ENCODE data around the gene DLG2.
A peak's percentile ranks its signal among the peaks of the same experiment; 100 is the strongest.
"Not testable (repeated sequence)": the region's sequence is repeated elsewhere in the genome, so short reads cannot be mapped to it uniquely, and the experiment has no call there.

The DLG2 gene

DNA sequence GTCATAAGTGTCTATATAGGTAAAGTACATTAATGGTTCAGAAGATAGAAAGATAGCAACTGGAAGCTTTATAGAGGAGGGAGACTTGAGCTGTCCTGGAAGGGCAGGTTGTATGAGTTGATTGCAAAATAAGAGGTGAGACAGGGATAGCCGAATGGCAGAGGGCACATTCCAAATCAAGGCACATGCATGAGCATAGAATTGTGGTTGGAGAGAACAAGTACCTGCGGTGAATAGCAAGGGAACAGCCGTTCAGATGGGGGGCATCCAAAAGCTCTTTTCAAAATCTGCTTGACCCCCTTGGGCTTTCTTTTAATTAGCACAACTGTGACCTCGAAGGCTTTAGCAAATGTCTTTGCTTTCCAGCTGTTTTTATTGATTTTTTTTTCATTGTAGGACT lies 1868.0 kb downstream of the DLG2 start:
- DNase-seq (ENCODE audit: low spot score) (no peak), FAIRE-seq (no peak)

DNA sequence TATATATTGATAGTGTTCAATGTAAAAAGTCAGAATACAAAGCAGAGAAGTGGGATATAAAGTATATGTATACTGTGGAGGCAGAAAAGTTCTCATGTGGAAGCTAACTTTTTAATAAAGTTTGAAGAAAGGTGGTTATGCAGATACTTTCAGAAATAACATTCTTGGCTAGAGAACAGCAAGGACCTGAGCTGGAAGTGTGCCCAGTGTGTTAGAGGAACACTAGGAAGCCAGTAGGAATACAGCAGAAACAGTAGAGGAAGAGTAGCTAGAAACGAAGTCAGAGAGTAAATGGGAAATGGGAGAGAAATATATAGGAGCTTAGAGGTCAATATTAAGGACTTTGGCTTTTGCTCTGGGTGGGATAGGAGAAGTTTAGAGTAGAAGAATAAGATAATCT lies 1876.1 kb downstream of the DLG2 start:
- no peak for FAIRE-seq
- no peak for DNase-seq (ENCODE audit: low spot score)

GRCh38 chr11:83746921-83747585 lies 1880.1 kb downstream of the DLG2 start:
- no peak for FAIRE-seq
- no peak for DNase-seq (ENCODE audit: low spot score)

DNA sequence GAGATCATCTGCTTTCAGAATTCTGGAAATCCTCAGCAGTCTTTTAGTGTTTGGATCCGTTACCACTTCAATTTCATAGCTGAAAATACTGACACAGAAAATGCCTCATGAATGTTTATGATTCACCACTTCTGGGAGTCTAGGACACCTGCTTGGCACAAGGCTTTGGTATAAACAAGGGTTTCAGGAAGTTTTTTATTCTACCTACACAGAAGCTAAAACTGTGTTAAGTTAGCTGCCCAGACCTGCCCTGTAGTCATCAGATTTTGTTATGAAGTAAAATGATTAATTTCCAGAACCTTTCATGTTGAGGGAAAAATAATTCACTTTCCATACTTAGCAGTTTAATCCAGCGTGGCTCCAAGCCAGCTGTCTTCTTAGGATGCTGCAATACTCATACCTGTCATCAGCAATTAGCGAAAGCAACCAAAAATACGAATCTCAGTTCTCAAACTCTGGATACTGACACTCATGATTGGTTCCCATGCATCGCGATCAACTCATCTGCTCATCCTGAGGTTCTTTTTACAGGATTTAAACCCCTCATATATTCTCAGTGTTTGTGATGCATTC lies 1882.4 kb downstream of the DLG2 start:
- DNase-seq (ENCODE audit: low spot score) (no peak), FAIRE-seq (no peak)

- FAIRE-seq (no peak), DNase-seq (ENCODE audit: low spot score) (no peak)
Measured at GRCh38 chr11:83736684-83737083, 1890.5 kb downstream of the DLG2 start.

GRCh38 chr11:83734120-83734519 lies 1893.0 kb downstream of the DLG2 start:
- DNase-seq (ENCODE audit: low spot score) (no peak), FAIRE-seq (no peak)

- DNase-seq (ENCODE audit: low spot score): not testable (repeated sequence)
- FAIRE-seq: peak; percentile 48
Measured at GRCh38 chr11:83731288-83731687, 1895.9 kb downstream of the DLG2 start.

- DNase-seq (ENCODE audit: low spot score) (no peak), FAIRE-seq (no peak)
Measured at GRCh38 chr11:83728281-83728680, 1898.9 kb downstream of the DLG2 start.

- no peak for DNase-seq (ENCODE audit: low spot score)
- FAIRE-seq: no peak
Measured at GRCh38 chr11:83727251-83727650, 1899.9 kb downstream of the DLG2 start.

- DNase-seq (ENCODE audit: low spot score) (no peak), FAIRE-seq (no peak)
Measured at GRCh38 chr11:83726316-83726715, 1900.8 kb downstream of the DLG2 start.

DNA sequence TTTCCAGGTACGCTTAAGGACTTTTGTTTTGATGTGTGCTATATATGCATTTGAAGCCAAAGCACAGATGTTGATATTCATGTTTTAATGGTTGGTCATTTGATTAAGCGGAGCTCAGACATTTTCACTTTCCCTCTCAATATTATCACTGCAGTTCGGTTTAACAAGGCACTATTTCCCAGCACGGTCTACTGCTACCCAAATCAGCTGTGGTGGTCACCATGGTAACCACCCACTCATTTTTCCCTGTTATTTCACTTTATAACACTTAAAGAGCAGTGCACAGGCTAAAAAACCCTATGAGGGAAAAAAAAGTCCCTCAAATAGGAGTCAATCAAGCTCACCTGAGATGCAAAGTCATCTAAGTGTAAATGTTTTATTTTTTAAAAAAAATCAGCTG lies 1901.4 kb downstream of the DLG2 start:
- DNase-seq (ENCODE audit: low spot score): no peak

GRCh38 chr11:83725269-83725560 lies 1901.9 kb downstream of the DLG2 start:
- DNase-seq (ENCODE audit: low spot score): no peak
- FAIRE-seq: no peak

More for the DNA sequence above, 1901.4 kb downstream of the DLG2 start:
- FAIRE-seq: no peak

DNA sequence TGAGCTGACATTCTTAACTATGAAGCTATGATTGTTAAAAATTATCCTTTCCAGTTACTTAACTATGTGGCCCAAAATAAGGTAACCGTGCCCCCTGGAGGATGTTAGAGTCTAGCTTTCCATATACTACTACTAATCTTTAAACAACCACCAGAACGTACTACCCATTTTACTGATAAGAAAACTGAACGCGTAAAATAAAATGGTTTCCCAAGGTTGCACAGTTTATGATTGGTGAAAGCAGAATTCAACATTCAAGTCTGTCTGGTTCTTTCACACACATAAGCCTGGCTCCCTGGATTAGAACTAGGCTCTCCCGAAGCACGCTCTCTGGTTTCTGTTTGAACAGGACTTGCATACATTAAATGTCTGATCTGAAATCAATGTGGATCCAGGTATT lies 1903.1 kb downstream of the DLG2 start:
- FAIRE-seq (no peak), DNase-seq (ENCODE audit: low spot score) (peak; percentile 16)

DNA sequence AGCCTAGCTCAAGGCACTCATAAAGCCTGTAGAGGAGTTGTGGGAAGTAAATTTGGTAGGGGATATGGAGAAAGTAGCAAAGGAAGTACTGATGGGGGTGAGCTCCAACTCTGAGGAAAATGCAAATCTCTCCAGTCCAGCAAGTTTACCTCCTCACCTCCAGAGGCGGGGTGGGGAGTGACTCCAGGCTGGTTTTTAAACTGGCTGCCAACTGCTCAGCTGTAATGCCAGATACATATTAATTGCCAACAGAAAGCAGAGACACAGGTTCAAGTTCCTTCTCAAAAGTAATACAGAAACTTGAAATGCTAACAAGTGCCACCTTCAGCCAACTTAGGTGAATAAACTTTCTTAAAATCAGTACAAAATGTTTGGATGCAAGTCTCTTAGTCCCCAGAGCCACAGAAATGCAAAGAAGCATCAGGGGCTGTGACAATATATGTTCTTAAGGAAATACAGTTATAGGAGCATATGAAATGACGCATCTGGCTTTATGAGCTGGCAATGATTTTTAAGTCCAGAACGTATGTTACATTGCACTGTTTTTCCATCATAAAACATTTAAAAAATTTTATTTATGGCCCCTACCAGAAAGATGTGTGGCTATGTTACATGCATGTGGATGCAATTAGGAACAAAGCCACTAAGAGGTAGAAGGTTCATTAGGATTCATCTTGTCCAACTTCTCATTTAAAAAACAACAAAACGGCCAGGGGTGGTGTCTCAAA lies 1904.6 kb downstream of the DLG2 start:
- DNase-seq (ENCODE audit: low spot score) (no peak), FAIRE-seq (no peak)

- DNase-seq (ENCODE audit: low spot score) (no peak), FAIRE-seq (no peak)
Measured at GRCh38 chr11:83721263-83721662, 1905.9 kb downstream of the DLG2 start.

- no peak for DNase-seq (ENCODE audit: low spot score)
- no peak for FAIRE-seq
Measured at GRCh38 chr11:83720675-83721074, 1906.5 kb downstream of the DLG2 start.

DNA sequence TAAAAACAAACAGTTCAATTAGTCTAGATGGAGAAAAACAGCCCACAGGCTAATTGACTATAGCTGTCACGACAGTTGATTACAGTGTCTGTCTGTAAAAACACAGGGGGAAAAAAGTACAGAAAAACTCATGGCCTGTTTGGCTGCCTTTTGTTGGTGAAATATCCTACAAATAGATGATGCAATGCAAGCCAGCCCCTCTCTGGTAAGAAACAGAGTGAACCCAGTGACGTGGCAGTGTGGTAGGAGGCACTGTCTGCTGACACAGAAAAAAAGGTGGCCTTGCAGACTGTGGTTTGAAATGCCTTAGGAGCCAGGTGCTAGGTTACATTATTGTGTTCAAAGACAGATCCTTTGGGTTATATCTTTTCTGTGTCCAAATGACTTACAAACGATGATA lies 1909.6 kb downstream of the DLG2 start:
- FAIRE-seq (no peak), DNase-seq (ENCODE audit: low spot score) (no peak)

DNA sequence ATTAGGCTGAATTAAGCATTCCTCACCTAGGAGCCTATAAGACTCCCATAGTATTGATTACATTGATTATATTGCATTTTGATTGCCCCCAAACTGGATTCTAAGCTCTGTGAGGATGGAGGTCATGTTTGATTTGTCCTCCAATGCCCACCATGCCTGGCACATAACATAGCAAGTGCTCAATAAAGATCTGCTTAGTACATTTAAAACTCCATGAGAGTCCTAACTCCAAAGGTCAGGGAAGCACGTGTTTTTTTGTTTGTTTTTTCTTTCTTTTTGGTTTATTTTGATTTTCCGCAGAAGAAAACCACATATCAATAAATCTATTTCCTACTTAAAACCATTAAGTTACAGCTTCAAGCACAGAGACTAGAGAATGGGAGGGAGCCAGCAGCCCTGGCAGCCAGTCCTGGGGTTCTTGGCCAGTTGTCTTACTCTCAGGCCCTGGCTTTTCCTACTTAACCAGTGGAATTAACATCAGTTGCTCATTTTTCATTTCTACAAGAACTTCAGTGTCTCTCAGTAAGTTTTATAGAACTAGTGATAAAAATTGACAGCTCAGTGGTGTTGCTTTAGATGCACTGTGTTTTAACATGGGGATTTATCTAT lies 1911.1 kb downstream of the DLG2 start:
- FAIRE-seq (no peak), DNase-seq (ENCODE audit: low spot score) (no peak)

- FAIRE-seq: no peak
- DNase-seq (ENCODE audit: low spot score): no peak
Measured at GRCh38 chr11:83713708-83714107, 1913.4 kb downstream of the DLG2 start.

GRCh38 chr11:83711106-83711527 lies 1916.0 kb downstream of the DLG2 start:
- FAIRE-seq: no peak
- DNase-seq (ENCODE audit: low spot score): no peak

GRCh38 chr11:83709434-83709833 lies 1917.7 kb downstream of the DLG2 start:
- no peak for DNase-seq (ENCODE audit: low spot score)
- no peak for FAIRE-seq

DNA sequence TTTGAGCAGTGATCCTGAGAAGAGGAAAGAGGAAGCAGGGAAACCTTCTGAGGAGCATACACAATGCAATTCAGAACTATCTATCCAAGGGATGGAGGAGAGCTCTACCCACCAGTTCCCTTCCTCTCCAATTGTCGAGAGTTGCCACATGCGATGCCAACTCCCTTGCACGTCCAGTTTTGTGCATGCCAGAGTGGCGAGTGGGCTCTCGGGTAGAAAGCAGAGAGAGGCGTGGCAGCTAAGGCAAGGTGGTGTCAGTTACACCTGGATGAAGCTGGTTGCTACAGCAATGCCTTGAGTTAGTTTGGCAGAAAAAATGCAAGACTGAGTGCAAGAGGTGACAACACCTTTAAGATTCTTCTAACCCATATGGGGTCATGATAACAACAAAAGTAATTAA lies 1920.6 kb downstream of the DLG2 start:
- DNase-seq (ENCODE audit: low spot score): no peak
- no peak for FAIRE-seq

DNA sequence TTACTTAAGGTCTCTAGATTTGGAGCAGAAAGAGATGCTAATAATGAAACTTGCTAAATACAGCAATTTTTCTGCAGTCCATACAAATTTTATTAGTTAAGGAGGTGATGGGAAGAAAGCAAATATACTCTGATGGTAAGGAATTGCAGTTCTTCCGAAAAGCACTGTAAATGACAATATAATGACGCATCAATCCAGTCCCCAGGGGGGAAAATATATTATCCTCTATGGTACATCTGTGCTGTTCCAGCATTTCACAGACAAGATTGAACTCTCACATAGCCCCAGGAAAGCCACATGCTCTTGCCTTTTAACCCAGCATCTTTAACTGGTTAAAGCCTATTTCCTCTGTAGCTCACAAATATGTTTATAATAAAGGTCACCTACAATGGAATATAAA lies 1924.3 kb downstream of the DLG2 start:
- no peak for FAIRE-seq
- DNase-seq (ENCODE audit: low spot score): no peak
